SK-N-SH treated with all-trans-retinoic acid at 6 μM for 48 hours (cell line): ENCODE measurements around the gene TMEM51.

Experiments
- ATAC-seq: fragments of 200-7000 bp; cut with Tn5 transposase; 3 replicates; pipeline ENCODE4 v1.9.1; 2020; ENCODE audit warnings: mild to moderate bottlenecking, moderate library complexity
- ARNTL ChIP-seq: fragments of 450-650 bp; formaldehyde crosslinking; IDR thresholded peaks from 2 replicates; pipeline ENCODE4 v1.5.0; 2020; ENCODE audit warnings: low read depth, mild to moderate bottlenecking, moderate library complexity, borderline replicate concordance
- CSDC2 ChIP-seq: fragments of 250-450 bp; sonication (Bioruptor Pico); IDR thresholded peaks from 2 replicates; pipeline ENCODE4 v1.5.0; 2020; ENCODE audit warnings: mild to moderate bottlenecking, moderate library complexity
- GLIS3 ChIP-seq: fragments of 250-450 bp; sonication (Bioruptor Pico); IDR thresholded peaks from 2 replicates; pipeline ENCODE4 v1.5.0; 2020; ENCODE audit warnings: mild to moderate bottlenecking, moderate library complexity
- ISL1 ChIP-seq: fragments of 250-450 bp; sonication (Bioruptor Pico); IDR thresholded peaks from 2 replicates; pipeline ENCODE4 v2.1.2; 2022; ENCODE audit warnings: mild to moderate bottlenecking, moderate library complexity
- OSR1 ChIP-seq: fragments of 250-450 bp; sonication (Bioruptor Pico); IDR thresholded peaks from 2 replicates; pipeline ENCODE4 v1.8.0; 2022; ENCODE audit warnings: moderate library complexity, mild to moderate bottlenecking, inconsistent platforms
- PPARA ChIP-seq: fragments of 250-450 bp; sonication (Bioruptor Pico); IDR thresholded peaks from 2 replicates; pipeline ENCODE4 v1.5.0; 2020; ENCODE audit warnings: mild to moderate bottlenecking, borderline replicate concordance
- TCF4 ChIP-seq: fragments of 250-450 bp; sonication (Bioruptor Pico); IDR thresholded peaks from 2 replicates; pipeline ENCODE4 v1.8.0; 2021; ENCODE audit warnings: mild to moderate bottlenecking, moderate library complexity, borderline replicate concordance
- TOX ChIP-seq: fragments of 250-450 bp; sonication (Bioruptor Pico); IDR thresholded peaks from 2 replicates; pipeline ENCODE4 v1.8.0; 2021; ENCODE audit warnings: mild to moderate bottlenecking, moderate library complexity, borderline replicate concordance
- ZFP3 ChIP-seq: fragments of 250-450 bp; sonication (Bioruptor Pico); IDR thresholded peaks from 2 replicates; pipeline ENCODE4 v1.5.0; 2020; ENCODE audit warnings: mild to moderate bottlenecking, moderate library complexity
- ZFP30 ChIP-seq: fragments of 450-650 bp; formaldehyde crosslinking; IDR thresholded peaks from 2 replicates; pipeline ENCODE4 v1.5.0; 2022; ENCODE audit warnings: mild to moderate bottlenecking, moderate library complexity
- ZNF70 ChIP-seq: fragments of 450-650 bp; formaldehyde crosslinking; IDR thresholded peaks from 2 replicates; pipeline ENCODE4 v1.5.0; 2020; ENCODE audit warnings: mild to moderate bottlenecking, moderate library complexity
- ZNF8 ChIP-seq: fragments of 450-650 bp; formaldehyde crosslinking; IDR thresholded peaks from 2 replicates; pipeline ENCODE4 v1.5.0; 2020; ENCODE audit warnings: mild to moderate bottlenecking, moderate library complexity
- TF ChIP-seq, protein P1 (sequence below): fragments of 250-450 bp; sonication (Bioruptor Pico); IDR thresholded peaks from 2 replicates; pipeline ENCODE4 v1.5.0; 2020; ENCODE audit warnings: mild to moderate bottlenecking, moderate library complexity
- TF ChIP-seq, protein P2 (sequence below): fragments of 250-450 bp; sonication (Bioruptor Pico); IDR thresholded peaks from 2 replicates; pipeline ENCODE4 v1.5.1; 2020; ENCODE audit warnings: low read depth, mild to moderate bottlenecking, moderate library complexity
- TF ChIP-seq, protein P3 (sequence below): fragments of 250-450 bp; sonication (Bioruptor Pico); IDR thresholded peaks from 2 replicates; pipeline ENCODE4 v1.8.0; 2020; ENCODE audit warnings: mild to moderate bottlenecking, moderate library complexity, borderline replicate concordance
- TF ChIP-seq, protein P4 (sequence below): fragments of 250-450 bp; sonication (Bioruptor Pico); IDR thresholded peaks from 2 replicates; pipeline ENCODE4 v1.5.1; 2021; ENCODE audit warnings: mild to moderate bottlenecking, moderate library complexity
- TF ChIP-seq, protein P5 (sequence below): fragments of 250-450 bp; sonication (Bioruptor Pico); IDR thresholded peaks from 2 replicates; pipeline ENCODE4 v1.8.0; 2021; ENCODE audit warnings: low read depth, mild to moderate bottlenecking, moderate library complexity, borderline replicate concordance

The TMEM51 gene

GRCh38 chr1:15210651-15211375, 57.3 kb downstream of the TMEM51 start (continued):
- TF ChIP-seq, protein P1, sequence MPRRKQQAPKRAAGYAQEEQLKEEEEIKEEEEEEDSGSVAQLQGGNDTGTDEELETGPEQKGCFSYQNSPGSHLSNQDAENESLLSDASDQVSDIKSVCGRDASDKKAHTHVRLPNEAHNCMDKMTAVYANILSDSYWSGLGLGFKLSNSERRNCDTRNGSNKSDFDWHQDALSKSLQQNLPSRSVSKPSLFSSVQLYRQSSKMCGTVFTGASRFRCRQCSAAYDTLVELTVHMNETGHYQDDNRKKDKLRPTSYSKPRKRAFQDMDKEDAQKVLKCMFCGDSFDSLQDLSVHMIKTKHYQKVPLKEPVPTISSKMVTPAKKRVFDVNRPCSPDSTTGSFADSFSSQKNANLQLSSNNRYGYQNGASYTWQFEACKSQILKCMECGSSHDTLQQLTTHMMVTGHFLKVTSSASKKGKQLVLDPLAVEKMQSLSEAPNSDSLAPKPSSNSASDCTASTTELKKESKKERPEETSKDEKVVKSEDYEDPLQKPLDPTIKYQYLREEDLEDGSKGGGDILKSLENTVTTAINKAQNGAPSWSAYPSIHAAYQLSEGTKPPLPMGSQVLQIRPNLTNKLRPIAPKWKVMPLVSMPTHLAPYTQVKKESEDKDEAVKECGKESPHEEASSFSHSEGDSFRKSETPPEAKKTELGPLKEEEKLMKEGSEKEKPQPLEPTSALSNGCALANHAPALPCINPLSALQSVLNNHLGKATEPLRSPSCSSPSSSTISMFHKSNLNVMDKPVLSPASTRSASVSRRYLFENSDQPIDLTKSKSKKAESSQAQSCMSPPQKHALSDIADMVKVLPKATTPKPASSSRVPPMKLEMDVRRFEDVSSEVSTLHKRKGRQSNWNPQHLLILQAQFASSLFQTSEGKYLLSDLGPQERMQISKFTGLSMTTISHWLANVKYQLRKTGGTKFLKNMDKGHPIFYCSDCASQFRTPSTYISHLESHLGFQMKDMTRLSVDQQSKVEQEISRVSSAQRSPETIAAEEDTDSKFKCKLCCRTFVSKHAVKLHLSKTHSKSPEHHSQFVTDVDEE (CRISPR knock-in tag): no peak
- no peak for TF ChIP-seq CSDC2 (CRISPR knock-in tag)

DNA sequence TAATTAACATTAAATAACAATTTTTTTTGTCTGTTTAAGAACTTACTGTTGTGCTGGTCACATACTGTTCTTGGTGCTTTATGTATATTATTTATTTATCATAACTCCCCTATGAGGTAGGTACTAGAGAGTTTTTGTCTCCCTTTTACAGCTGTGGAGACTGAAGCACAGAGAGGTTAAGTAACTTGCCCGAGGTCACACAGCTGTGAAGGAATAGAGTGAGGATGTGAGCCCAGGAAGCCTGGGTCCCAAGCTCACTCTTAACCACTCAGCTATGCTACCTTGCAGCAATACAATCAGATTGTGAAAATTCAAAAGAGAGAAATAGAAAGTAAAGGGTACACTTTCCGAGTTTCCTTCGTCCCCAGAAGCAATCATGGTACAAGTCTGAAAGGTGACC, 57.9 kb downstream of the TMEM51 start:
- ATAC-seq: no peak
- TF ChIP-seq, protein P1 (CRISPR knock-in tag): no peak
- TF ChIP-seq, protein P2, sequence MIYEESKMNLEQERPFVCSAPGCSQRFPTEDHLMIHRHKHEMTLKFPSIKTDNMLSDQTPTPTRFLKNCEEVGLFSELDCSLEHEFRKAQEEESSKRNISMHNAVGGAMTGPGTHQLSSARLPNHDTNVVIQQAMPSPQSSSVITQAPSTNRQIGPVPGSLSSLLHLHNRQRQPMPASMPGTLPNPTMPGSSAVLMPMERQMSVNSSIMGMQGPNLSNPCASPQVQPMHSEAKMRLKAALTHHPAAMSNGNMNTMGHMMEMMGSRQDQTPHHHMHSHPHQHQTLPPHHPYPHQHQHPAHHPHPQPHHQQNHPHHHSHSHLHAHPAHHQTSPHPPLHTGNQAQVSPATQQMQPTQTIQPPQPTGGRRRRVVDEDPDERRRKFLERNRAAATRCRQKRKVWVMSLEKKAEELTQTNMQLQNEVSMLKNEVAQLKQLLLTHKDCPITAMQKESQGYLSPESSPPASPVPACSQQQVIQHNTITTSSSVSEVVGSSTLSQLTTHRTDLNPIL: no peak

GRCh38 chr1:15212216-15212953, 58.8 kb downstream of the TMEM51 start:
- TF ChIP-seq, protein P1 (CRISPR knock-in tag): no peak
- no peak for TF ChIP-seq ZNF8 (CRISPR knock-in tag)
- TF ChIP-seq ISL1 (CRISPR knock-in tag): no peak
- no peak for TF ChIP-seq GLIS3 (CRISPR knock-in tag)
- no peak for TF ChIP-seq ARNTL
- TF ChIP-seq PPARA (CRISPR knock-in tag): no peak
- TF ChIP-seq, protein P3, sequence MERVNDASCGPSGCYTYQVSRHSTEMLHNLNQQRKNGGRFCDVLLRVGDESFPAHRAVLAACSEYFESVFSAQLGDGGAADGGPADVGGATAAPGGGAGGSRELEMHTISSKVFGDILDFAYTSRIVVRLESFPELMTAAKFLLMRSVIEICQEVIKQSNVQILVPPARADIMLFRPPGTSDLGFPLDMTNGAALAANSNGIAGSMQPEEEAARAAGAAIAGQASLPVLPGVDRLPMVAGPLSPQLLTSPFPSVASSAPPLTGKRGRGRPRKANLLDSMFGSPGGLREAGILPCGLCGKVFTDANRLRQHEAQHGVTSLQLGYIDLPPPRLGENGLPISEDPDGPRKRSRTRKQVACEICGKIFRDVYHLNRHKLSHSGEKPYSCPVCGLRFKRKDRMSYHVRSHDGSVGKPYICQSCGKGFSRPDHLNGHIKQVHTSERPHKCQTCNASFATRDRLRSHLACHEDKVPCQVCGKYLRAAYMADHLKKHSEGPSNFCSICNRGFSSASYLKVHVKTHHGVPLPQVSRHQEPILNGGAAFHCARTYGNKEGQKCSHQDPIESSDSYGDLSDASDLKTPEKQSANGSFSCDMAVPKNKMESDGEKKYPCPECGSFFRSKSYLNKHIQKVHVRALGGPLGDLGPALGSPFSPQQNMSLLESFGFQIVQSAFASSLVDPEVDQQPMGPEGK (CRISPR knock-in tag): no peak
- no peak for TF ChIP-seq CSDC2 (CRISPR knock-in tag)
- TF ChIP-seq, protein P4, sequence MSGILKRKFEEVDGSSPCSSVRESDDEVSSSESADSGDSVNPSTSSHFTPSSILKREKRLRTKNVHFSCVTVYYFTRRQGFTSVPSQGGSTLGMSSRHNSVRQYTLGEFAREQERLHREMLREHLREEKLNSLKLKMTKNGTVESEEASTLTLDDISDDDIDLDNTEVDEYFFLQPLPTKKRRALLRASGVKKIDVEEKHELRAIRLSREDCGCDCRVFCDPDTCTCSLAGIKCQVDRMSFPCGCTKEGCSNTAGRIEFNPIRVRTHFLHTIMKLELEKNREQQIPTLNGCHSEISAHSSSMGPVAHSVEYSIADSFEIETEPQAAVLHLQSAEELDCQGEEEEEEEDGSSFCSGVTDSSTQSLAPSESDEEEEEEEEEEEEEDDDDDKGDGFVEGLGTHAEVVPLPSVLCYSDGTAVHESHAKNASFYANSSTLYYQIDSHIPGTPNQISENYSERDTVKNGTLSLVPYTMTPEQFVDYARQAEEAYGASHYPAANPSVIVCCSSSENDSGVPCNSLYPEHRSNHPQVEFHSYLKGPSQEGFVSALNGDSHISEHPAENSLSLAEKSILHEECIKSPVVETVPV (CRISPR knock-in tag): no peak
- TF ChIP-seq ZFP30 (CRISPR knock-in tag): no peak
- TF ChIP-seq ZNF70 (CRISPR knock-in tag): no peak
- no peak for TF ChIP-seq TOX
- TF ChIP-seq OSR1 (CRISPR knock-in tag): no peak
- TF ChIP-seq TCF4 (CRISPR knock-in tag): no peak
- TF ChIP-seq, protein P5, sequence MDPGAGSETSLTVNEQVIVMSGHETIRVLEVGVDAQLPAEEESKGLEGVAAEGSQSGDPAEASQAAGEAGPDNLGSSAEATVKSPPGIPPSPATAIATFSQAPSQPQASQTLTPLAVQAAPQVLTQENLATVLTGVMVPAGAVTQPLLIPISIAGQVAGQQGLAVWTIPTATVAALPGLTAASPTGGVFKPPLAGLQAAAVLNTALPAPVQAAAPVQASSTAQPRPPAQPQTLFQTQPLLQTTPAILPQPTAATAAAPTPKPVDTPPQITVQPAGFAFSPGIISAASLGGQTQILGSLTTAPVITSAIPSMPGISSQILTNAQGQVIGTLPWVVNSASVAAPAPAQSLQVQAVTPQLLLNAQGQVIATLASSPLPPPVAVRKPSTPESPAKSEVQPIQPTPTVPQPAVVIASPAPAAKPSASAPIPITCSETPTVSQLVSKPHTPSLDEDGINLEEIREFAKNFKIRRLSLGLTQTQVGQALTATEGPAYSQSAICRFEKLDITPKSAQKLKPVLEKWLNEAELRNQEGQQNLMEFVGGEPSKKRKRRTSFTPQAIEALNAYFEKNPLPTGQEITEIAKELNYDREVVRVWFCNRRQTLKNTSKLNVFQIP: no peak
- TF ChIP-seq ZFP3 (CRISPR knock-in tag): no peak
- ATAC-seq: peak; percentile 16; the same call in 2 of the 3 replicates
